Measurements from ENCODE around the gene MYO9B.
"Not testable (repeated sequence)": the region's sequence is repeated elsewhere in the genome, so short reads cannot be mapped to it uniquely, and the experiment has no call there.

MYO9B gene

GRCh38 chr19:17116996-17117702, 41.6 kb downstream of the MYO9B start:
- DNase-seq (ENCODE audit: low read depth): peak; percentile 13

- no peak for DNase-seq (ENCODE audit: low read depth)
These were observed 43.4 kb downstream of the MYO9B start for GRCh38 chr19:17118957-17119356.

- peak; percentile 79 for DNase-seq (ENCODE audit: low read depth)
These were observed 46.2 kb downstream of the MYO9B start for GRCh38 chr19:17121736-17122293.

- no peak for DNase-seq (ENCODE audit: low read depth)
These were observed 47.5 kb downstream of the MYO9B start for GRCh38 chr19:17123041-17123440.

GRCh38 chr19:17124025-17124424, 48.4 kb downstream of the MYO9B start:
- DNase-seq (ENCODE audit: low read depth): no peak

GRCh38 chr19:17125062-17125727, 49.6 kb downstream of the MYO9B start:
- DNase-seq (ENCODE audit: low read depth): peak; percentile 45

- DNase-seq (ENCODE audit: low read depth): peak; percentile 11
These were observed 50.4 kb downstream of the MYO9B start for GRCh38 chr19:17125728-17126677.

- DNase-seq (ENCODE audit: low read depth): no peak
These were observed 52.1 kb downstream of the MYO9B start for GRCh38 chr19:17127671-17128070.

- no peak for DNase-seq (ENCODE audit: low read depth)
These were observed 52.8 kb downstream of the MYO9B start for GRCh38 chr19:17128403-17128802.

- DNase-seq (ENCODE audit: low read depth): no peak
These were observed 53.2 kb downstream of the MYO9B start for GRCh38 chr19:17128820-17129219.

GRCh38 chr19:17129377-17129776, 53.8 kb downstream of the MYO9B start:
- no peak for DNase-seq (ENCODE audit: low read depth)

GRCh38 chr19:17135001-17135853, 59.6 kb downstream of the MYO9B start:
- peak; percentile 95 for DNase-seq (ENCODE audit: low read depth)

GRCh38 chr19:17136021-17136420, 60.4 kb downstream of the MYO9B start:
- no peak for DNase-seq (ENCODE audit: low read depth)

- no peak for DNase-seq (ENCODE audit: low read depth)
These were observed 61.0 kb downstream of the MYO9B start for GRCh38 chr19:17136617-17137016.

GRCh38 chr19:17137417-17137816, 61.8 kb downstream of the MYO9B start:
- no peak for DNase-seq (ENCODE audit: low read depth)

GRCh38 chr19:17138052-17138846, 62.7 kb downstream of the MYO9B start:
- DNase-seq (ENCODE audit: low read depth): not testable (repeated sequence)

GRCh38 chr19:17138937-17139598, 63.5 kb downstream of the MYO9B start:
- no peak for DNase-seq (ENCODE audit: low read depth)

- peak; percentile 88 for DNase-seq (ENCODE audit: low read depth)
These were observed 69.2 kb downstream of the MYO9B start for GRCh38 chr19:17144771-17145170.

- no peak for DNase-seq (ENCODE audit: low read depth)
These were observed 70.2 kb downstream of the MYO9B start for GRCh38 chr19:17145546-17146497.
